ENCODE measurements around the gene ZNF432. TPM values are rescaled to one million over a fixed set of nuclear protein-coding genes. Genes with fewer than 3 reads are reported as not detected.

The ZNF432 gene
- total and polyA plus RNA-seq, 2 of the 13 experiments (the other 11 are each of a cell fraction or from before 2014, with no cell fraction given), result 4.1 to 8.7 TPM

GRCh38 chr19:51986309-51987291, 62.0 kb downstream of the ZNF432 start, which contains the start of gene ZNF350 (continued):
- TF ChIP-seq DDIT3 (CRISPR knock-in tag; IDR thresholded peaks at IDR 0.05) (no peak), NCOA5 (CRISPR knock-in tag; IDR thresholded peaks at IDR 0.05) (no peak), MXD4 (CRISPR knock-in tag; IDR thresholded peaks at IDR 0.05) (peak; percentile 51; the same call in 1 of the 2 replicates), ARNT (IDR thresholded peaks at IDR 0.05) (no peak), RAD21 (CRISPR knock-in tag; IDR thresholded peaks at IDR 0.05) (peak; percentile 34; the same call in 1 of the 2 replicates), ZGPAT (CRISPR knock-in tag; IDR thresholded peaks at IDR 0.05) (peak; percentile 86), ATF3 (CRISPR knock-in tag; IDR thresholded peaks at IDR 0.05) (no peak; the same call in 1 of the 2 replicates), CHD2 (IDR thresholded peaks at IDR 0.05; ENCODE audit: low read depth, low read length) (no peak), ZNF460 (CRISPR knock-in tag; IDR thresholded peaks at IDR 0.05; ENCODE audit: borderline replicate concordance) (no peak), SNAPC2 (CRISPR knock-in tag; IDR thresholded peaks at IDR 0.05) (no peak), SATB2 (CRISPR knock-in tag; IDR thresholded peaks at IDR 0.05) (no peak), SP2 (CRISPR knock-in tag; IDR thresholded peaks at IDR 0.05) (no peak), NFIC (IDR thresholded peaks at IDR 0.05; ENCODE audit: low read length) (peak; percentile 47; the same call in 1 of the 2 replicates), ZFYVE20 (CRISPR knock-in tag; IDR thresholded peaks at IDR 0.05; ENCODE audit: borderline replicate concordance, low read depth) (no peak), ZFP82 (CRISPR knock-in tag; IDR thresholded peaks at IDR 0.05; ENCODE audit: borderline replicate concordance) (no peak), YY1 (IDR thresholded peaks at IDR 0.05; ENCODE audit: insufficient read depth, insufficient replicate concordance, low read depth, low read length) (peak; percentile 100), FOXP4 (CRISPR knock-in tag; IDR thresholded peaks at IDR 0.05) (peak; percentile 70; the same call in 1 of the 2 replicates), ZNF362 (CRISPR knock-in tag; IDR thresholded peaks at IDR 0.05; ENCODE audit: borderline replicate concordance) (no peak), STAT5B (CRISPR knock-in tag; IDR thresholded peaks at IDR 0.05) (no peak), MXI1 (IDR thresholded peaks at IDR 0.05; ENCODE audit: borderline replicate concordance, low read depth, low read length) (peak; percentile 71; the same call in 1 of the 3 replicates), ZSCAN12 (CRISPR knock-in tag; IDR thresholded peaks at IDR 0.05) (no peak), BRD4 (CRISPR knock-in tag; IDR thresholded peaks at IDR 0.05) (peak; percentile 75), ZFX (CRISPR knock-in tag; IDR thresholded peaks at IDR 0.05; ENCODE audit: low read depth) (peak; percentile 82), ZNF557 (CRISPR knock-in tag; IDR thresholded peaks at IDR 0.05) (0 out of 2 replicates have a peak, but pooled peaks have one; percentile 59)
